Endothelial cell of umbilical vein (primary cell): ENCODE measurements around the gene GRAMD4. TPM values are rescaled to one million over a fixed set of nuclear protein-coding genes. Genes with fewer than 3 reads are reported as not detected.

Experiments
- BruUV-seq: library from RNA; stranded (reverse); fragments of 400-500 nt; replicated peaks from 2 replicates; lab custom pipeline; 2021; lab: Mats Ljungman, UMichigan
- CTCF ChIA-PET: fragments of 300-600, 350-600 bp; sonication (Branson Sonifier 250); formaldehyde crosslinking; loops from one replicate; lab custom pipeline; 2021; ENCODE audit warnings: antibody characterized with exemption, inconsistent platforms; lab: Charles Lee
- POLR2A ChIA-PET: fragments of 300-600, 350-600 bp; sonication (Branson Sonifier 250); formaldehyde crosslinking; loops from one replicate; lab custom pipeline; 2021; ENCODE audit warnings: antibody characterized with exemption, inconsistent platforms; lab: Charles Lee
- DNase-seq: peaks from one replicate; pipeline ENCODE4 v3.0.0-alpha.2; 2011; ENCODE audit warnings: low read depth, low spot score
- FAIRE-seq: peaks from 2 replicates; lab custom pipeline; 2011; peaks lifted over from hg19 to GRCh38; lab: Jason Lieb, UNC
- H2AFZ ChIP-seq: 2 replicates; pipeline ENCODE4 v1.6.0; 2012; ENCODE audit warnings: low read depth, low read length, control low read depth, inconsistent platforms
- H3K27ac ChIP-seq: 2 replicates; pipeline ENCODE4 v1.5.1; 2011; ENCODE audit warnings: low read depth, mild to moderate bottlenecking, control low read depth, low read length, moderate library complexity; ENCODE audit not compliant: insufficient read depth
- H3K27me3 ChIP-seq, 2 experiments: 2 replicates each; pipeline versions ENCODE4 v1.6.0 to v1.6.1; 2011; ENCODE audit warnings: low read length in 2 of 2, mixed read lengths in 1 of 2; ENCODE audit not compliant: control insufficient read depth in 2 of 2, insufficient read depth in 2 of 2
- H3K36me3 ChIP-seq, 2 experiments: 2 replicates in 1 of 2; 3 replicates in 1 of 2; pipeline ENCODE4 v1.5.1; 2011; ENCODE audit warnings: low read length in 2 of 2, mild to moderate bottlenecking in 1 of 2, moderate library complexity in 1 of 2; ENCODE audit not compliant: control insufficient read depth in 2 of 2, insufficient read depth in 2 of 2; ENCODE audit errors: extremely low read depth in 1 of 2
- H3K4me1 ChIP-seq: 3 replicates; pipeline ENCODE4 v1.5.1; 2011; ENCODE audit warnings: mild to moderate bottlenecking, low read length; ENCODE audit not compliant: control insufficient read depth, insufficient read depth; ENCODE audit errors: extremely low read depth
- H3K4me2 ChIP-seq: 2 replicates; pipeline ENCODE4 v1.6.1; 2011; ENCODE audit warnings: low read length, control low read depth, mixed read lengths; ENCODE audit not compliant: insufficient read depth
- H3K4me3 ChIP-seq, 3 experiments: fragments of 200-600 bp in 1 of 3; sonication (generic), shearing (Covaris generic) in 1 of 3; replicated peaks in 1 of 3; 2 replicates each; pipeline ENCODE4 v1.5.1; 2011 to 2016; ENCODE audit warnings: control low read depth in 3 of 3, low read length in 3 of 3, mild to moderate bottlenecking in 2 of 3, inconsistent platforms in 1 of 3, low read depth in 1 of 3, moderate library complexity in 1 of 3; ENCODE audit not compliant: insufficient read depth in 1 of 3
- H3K79me2 ChIP-seq: 2 replicates; pipeline ENCODE4 v1.6.0; 2012; ENCODE audit warnings: low read length, inconsistent platforms; ENCODE audit not compliant: control insufficient read depth, insufficient read depth
- H3K9ac ChIP-seq: replicated peaks from 2 replicates; pipeline ENCODE3; 2011; ENCODE audit warnings: low read length, control low read depth; ENCODE audit not compliant: insufficient read depth; ENCODE audit errors: extremely low read depth
- H3K9me1 ChIP-seq: replicated peaks from 3 replicates; pipeline ENCODE4 v1.6.0; 2011; ENCODE audit warnings: mild to moderate bottlenecking, low read length; ENCODE audit not compliant: control insufficient read depth, insufficient read depth; ENCODE audit errors: extremely low read depth
- H3K9me3 ChIP-seq: replicated peaks from 2 replicates; pipeline ENCODE4 v1.5.1; 2012; ENCODE audit warnings: low read length, inconsistent platforms; ENCODE audit not compliant: control insufficient read depth, insufficient read depth
- H4K20me1 ChIP-seq: replicated peaks from 2 replicates; pipeline ENCODE3; 2011; ENCODE audit warnings: mild to moderate bottlenecking, low read length; ENCODE audit not compliant: control insufficient read depth, insufficient read depth; ENCODE audit errors: extremely low read depth
- EZH2 ChIP-seq: IDR thresholded peaks from 2 replicates; pipeline ENCODE4 v1.6.1; 2012; ENCODE audit warnings: borderline replicate concordance, low read depth, mild to moderate bottlenecking, moderate library complexity, low read length, inconsistent platforms; ENCODE audit not compliant: severe bottlenecking
- FOS ChIP-seq: IDR thresholded peaks from 2 replicates; pipeline ENCODE4 v1.6.1; 2011; ENCODE audit warnings: mild to moderate bottlenecking, low read length, moderate library complexity, borderline replicate concordance; ENCODE audit not compliant: insufficient read depth
- GATA2 ChIP-seq: IDR thresholded peaks from 2 replicates; pipeline ENCODE4 v1.7.0; 2011; ENCODE audit warnings: low read depth, mild to moderate bottlenecking, moderate library complexity, mixed read lengths, low read length; ENCODE audit not compliant: insufficient read length, insufficient read depth
- JUN ChIP-seq: IDR thresholded peaks from 2 replicates; pipeline ENCODE4 v1.6.1; 2011; ENCODE audit warnings: borderline replicate concordance, low read depth; ENCODE audit not compliant: insufficient read length, insufficient read depth
- MAX ChIP-seq: IDR thresholded peaks from 2 replicates; pipeline ENCODE4 v1.6.1; 2011; ENCODE audit not compliant: insufficient read depth, insufficient read length
- MYC ChIP-seq: IDR thresholded peaks from one replicate; pipeline ENCODE4 v1.6.1; 2011; ENCODE audit warnings: mild to moderate bottlenecking, low read depth, low read length
- POLR2A ChIP-seq: IDR thresholded peaks from 2 replicates; pipeline ENCODE4 v1.6.1; 2012; ENCODE audit warnings: low read depth, mild to moderate bottlenecking, control low read depth, low read length
- POLR2AphosphoS5 ChIP-seq: IDR thresholded peaks from 2 replicates; pipeline ENCODE4 v1.6.1; 2012; ENCODE audit warnings: low read depth, mild to moderate bottlenecking, control low read depth, low read length, moderate library complexity; ENCODE audit not compliant: insufficient read depth
- dilution Hi-C: fragments of 300-500 bp; cut with MboI; formaldehyde crosslinking; loops from one replicate; pipeline ENCODE4 v1.15.0; 2019; ENCODE audit warnings: low sequenced_read_pairs; ENCODE audit not compliant: extremely low pct_ligation_motif_present
- intact Hi-C: fragments of 100-400 bp; cut with micrococcal nuclease; formaldehyde crosslinking; loops from one replicate; pipeline ENCODE4 v1.10.0; 2022
- polyA plus RNA-seq, 4 experiments: library from polyadenylated mRNA; depleted of rRNA in 3 of 4; stranded (reverse) in 3 of 4; unstranded in 1 of 4; fragments of >200 nt; gene quantifications; 2 replicates each; pipeline versions ENCODE4 v1.2.1 to v1.2.3, GENCODE V29; 2011 to 2012; ENCODE audit warnings: missing spikeins in 1 of 4
- total RNA-seq: library from RNA; stranded (reverse); gene quantifications from 2 replicates; pipeline ENCODE4 v1.2.3, GENCODE V29; 2021
- TF ChIP-seq, protein P1 (sequence below), 2 donors: IDR thresholded peaks; 1 replicate in 1 of 2; 2 replicates in 1 of 2; pipeline ENCODE4 v1.5.1; 2011; ENCODE audit warnings: low read length in 2 of 2, mild to moderate bottlenecking in 2 of 2, moderate library complexity in 2 of 2, control low read depth in 1 of 2, inconsistent platforms in 1 of 2, low read depth in 1 of 2; ENCODE audit not compliant: insufficient read depth in 1 of 2; ENCODE audit errors: extremely low read depth in 1 of 2

GRAMD4 gene
- total and polyA plus RNA-seq, 2 donors (not counting 3 experiments of a cell fraction or from before 2014, with no cell fraction given) = 5.9 to 14.8 TPM

DNA sequence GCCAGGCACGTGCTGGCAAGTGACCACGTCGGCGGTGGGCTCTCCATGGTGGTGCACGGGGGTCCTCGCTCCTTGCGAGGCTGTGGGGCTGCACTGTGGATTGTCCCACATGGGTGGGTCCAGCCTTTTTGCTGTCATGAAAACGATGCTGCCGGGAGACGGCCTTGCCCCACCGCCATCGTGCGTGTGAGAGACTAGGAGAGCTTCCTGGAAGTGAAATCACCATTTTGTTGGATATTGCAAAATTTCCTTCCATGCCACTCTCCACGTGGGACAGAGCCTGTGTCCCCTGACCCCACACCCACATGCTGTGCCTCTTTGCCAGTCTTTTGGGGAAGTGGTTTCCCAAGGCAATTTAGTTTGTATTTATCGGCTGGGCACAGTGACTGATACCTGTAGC is 18.2 kb upstream of the GRAMD4 start:
- FAIRE-seq = no peak
- CTCF ChIA-PET = no interaction called here

More for the DNA sequence above, 18.2 kb upstream of the GRAMD4 start:
- no peak for DNase-seq
- H3K9me3 ChIP-seq = no peaks in the 10 kb centered on the region
- TF ChIP-seq MAX (no peak), EZH2 (no peak), MYC (no peak), POLR2AphosphoS5 (no peak), JUN (no peak), FOS (no peak), GATA2 (no peak), POLR2A (no peak)
- TF ChIP-seq, protein P1, sequence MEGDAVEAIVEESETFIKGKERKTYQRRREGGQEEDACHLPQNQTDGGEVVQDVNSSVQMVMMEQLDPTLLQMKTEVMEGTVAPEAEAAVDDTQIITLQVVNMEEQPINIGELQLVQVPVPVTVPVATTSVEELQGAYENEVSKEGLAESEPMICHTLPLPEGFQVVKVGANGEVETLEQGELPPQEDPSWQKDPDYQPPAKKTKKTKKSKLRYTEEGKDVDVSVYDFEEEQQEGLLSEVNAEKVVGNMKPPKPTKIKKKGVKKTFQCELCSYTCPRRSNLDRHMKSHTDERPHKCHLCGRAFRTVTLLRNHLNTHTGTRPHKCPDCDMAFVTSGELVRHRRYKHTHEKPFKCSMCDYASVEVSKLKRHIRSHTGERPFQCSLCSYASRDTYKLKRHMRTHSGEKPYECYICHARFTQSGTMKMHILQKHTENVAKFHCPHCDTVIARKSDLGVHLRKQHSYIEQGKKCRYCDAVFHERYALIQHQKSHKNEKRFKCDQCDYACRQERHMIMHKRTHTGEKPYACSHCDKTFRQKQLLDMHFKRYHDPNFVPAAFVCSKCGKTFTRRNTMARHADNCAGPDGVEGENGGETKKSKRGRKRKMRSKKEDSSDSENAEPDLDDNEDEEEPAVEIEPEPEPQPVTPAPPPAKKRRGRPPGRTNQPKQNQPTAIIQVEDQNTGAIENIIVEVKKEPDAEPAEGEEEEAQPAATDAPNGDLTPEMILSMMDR (IDR thresholded peaks at IDR 0.05; ENCODE audit: extremely low read depth in 1 of 2, insufficient read depth in 1 of 2, low read depth in 1 of 2, low read length in 2 of 2) = no peak
- POLR2A ChIA-PET = no interaction called here
- no peaks in the 10 kb centered on the region for H3K4me1 ChIP-seq
- no peak overlapping the region for H3K9ac ChIP-seq
- no peaks in the 10 kb centered on the region for H3K27me3 ChIP-seq
- H3K4me3 ChIP-seq = no peak overlapping the region
- H3K4me2 ChIP-seq = no peak overlapping the region
- H3K79me2 ChIP-seq = no peaks in the 10 kb centered on the region
- intact Hi-C loops = no loop called here
- H4K20me1 ChIP-seq = no peaks in the 10 kb centered on the region
- dilution Hi-C loops = no loop called here
- H3K27ac ChIP-seq = no peak overlapping the region
- BruUV-seq = no TSS peak
- H3K9me1 ChIP-seq = no peaks in the 10 kb centered on the region
- H3K36me3 ChIP-seq = no peaks in the 10 kb centered on the region
- H2AFZ ChIP-seq = no peak overlapping the region
